Esophagus squamous epithelium (tissue), 5 donors: Measurements from ENCODE around the gene KLC1. TPM values are rescaled to one million over a fixed set of nuclear protein-coding genes. Genes with fewer than 3 reads are reported as not detected.

Experiments used
- DNase-seq: peaks from one replicate; lab custom pipeline; 2025; lab: John Stamatoyannopoulos, UW
- H3K27ac ChIP-seq, 4 donors: fragments of 200-600 bp; sonication (generic); one replicate each; pipeline ENCODE4 v1.5.1; 2016 to 2019; ENCODE audit warnings: mild to moderate bottlenecking in 1 of 4
- H3K27me3 ChIP-seq, 4 donors: fragments of 200-600 bp; sonication (generic); 1 replicate in 3 of 4; 2 replicates in 1 of 4; pipeline versions ENCODE4 v1.5.1 to v1.6.0; 2017 to 2021; ENCODE audit warnings: antibody characterized with exemption in 1 of 4
- H3K36me3 ChIP-seq, 3 donors: fragments of 200-600 bp; sonication (generic); one replicate each; pipeline ENCODE4 v1.5.1; 2016 to 2019
- H3K4me1 ChIP-seq, 3 donors: fragments of 200-600 bp; sonication (generic); one replicate each; pipeline ENCODE4 v1.5.1; 2017 to 2019
- H3K4me3 ChIP-seq, 4 donors: fragments of 200-600 bp; sonication (generic); 1 replicate in 3 of 4; 2 replicates in 1 of 4; pipeline ENCODE4 v1.5.1; 2016 to 2019; ENCODE audit warnings: mild to moderate bottlenecking in 2 of 4, moderate library complexity in 1 of 4
- H3K9me3 ChIP-seq, 3 donors: fragments of 200-600 bp; sonication (generic); one replicate each; pipeline ENCODE4 v1.5.1; 2016 to 2019
- CTCF ChIP-seq, 6 experiments: fragments of 450-650 bp in 4 of 6; fragments of 200-600 bp in 2 of 6; sonication (generic) in 2 of 6; IDR thresholded peaks; one replicate each; pipeline ENCODE4 v1.5.1; 2016 to 2019; ENCODE audit warnings: antibody characterized with exemption in 6 of 6, mild to moderate bottlenecking in 4 of 6, moderate library complexity in 4 of 6
- POLR2A ChIP-seq, 4 donors: fragments of 450-650 bp; IDR thresholded peaks; one replicate each; pipeline ENCODE4 v1.6.1; 2017; ENCODE audit warnings: antibody characterized with exemption in 4 of 4, mild to moderate bottlenecking in 4 of 4, moderate library complexity in 3 of 4
- WGBS, 2 donors: methylation state at CpG; one replicate each; pipeline ENCODE4 v1.1.5; 2018; 5-methylcytosine and 5-hydroxymethylcytosine counted together
- intact Hi-C: fragments of 100-400 bp; cut with DNase I; formaldehyde crosslinking; loops from one replicate; pipeline ENCODE4 v1.15.0; 2022
- total RNA-seq, 4 donors: library from RNA; depleted of rRNA; stranded (reverse); fragments of >200 nt; gene quantifications; one replicate each; pipeline ENCODE4 v1.1.0, GENCODE V29; 2016
- donor health status: DM: yes; HTN: yes; CAD: no.

The KLC1 gene
- total RNA-seq, 4 donors from 2014 or later = 101 to 285 (median 194) TPM

DNA sequence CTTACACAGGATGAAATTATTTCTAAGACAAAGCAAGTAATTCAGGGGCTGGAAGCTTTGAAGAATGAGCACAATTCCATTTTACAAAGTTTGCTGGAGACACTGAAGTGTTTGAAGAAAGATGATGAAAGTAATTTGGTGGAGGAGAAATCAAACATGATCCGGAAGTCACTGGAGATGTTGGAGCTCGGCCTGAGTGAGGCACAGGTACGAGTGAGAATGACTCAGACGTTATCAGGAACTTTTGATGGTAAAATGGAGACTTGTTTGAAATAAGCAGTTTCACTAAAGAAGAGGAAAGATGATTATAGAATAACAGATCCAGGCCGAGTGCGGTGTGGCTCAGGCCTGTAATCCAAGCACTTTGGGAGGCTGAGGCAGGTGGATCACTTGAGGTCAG lies 25.6 kb downstream of the KLC1 start:
- TF ChIP-seq POLR2A (IDR thresholded peaks at IDR 0.05) = no peak
- TF ChIP-seq CTCF (IDR thresholded peaks at IDR 0.05) = no peak
- Histone ChIP-seq H3K9me3 (no peaks in the 10 kb centered on the region), H3K27ac (no peak overlapping the region), H3K36me3 (peaks cover 14 to 71% (median 31%) of the 10 kb centered on the region in 3 donors), H3K27me3 (no peaks in the 10 kb centered on the region), H3K4me3 (no peak overlapping the region), H3K4me1 (peaks cover 0 to 62% (median 27%) of the 10 kb centered on the region in 3 donors)
- 72 to 77% methylated on average over 6 of the region's 6 CpGs for WGBS, 2 donors
- intact Hi-C loops = no loop called here
- DNase-seq = no peak

DNA sequence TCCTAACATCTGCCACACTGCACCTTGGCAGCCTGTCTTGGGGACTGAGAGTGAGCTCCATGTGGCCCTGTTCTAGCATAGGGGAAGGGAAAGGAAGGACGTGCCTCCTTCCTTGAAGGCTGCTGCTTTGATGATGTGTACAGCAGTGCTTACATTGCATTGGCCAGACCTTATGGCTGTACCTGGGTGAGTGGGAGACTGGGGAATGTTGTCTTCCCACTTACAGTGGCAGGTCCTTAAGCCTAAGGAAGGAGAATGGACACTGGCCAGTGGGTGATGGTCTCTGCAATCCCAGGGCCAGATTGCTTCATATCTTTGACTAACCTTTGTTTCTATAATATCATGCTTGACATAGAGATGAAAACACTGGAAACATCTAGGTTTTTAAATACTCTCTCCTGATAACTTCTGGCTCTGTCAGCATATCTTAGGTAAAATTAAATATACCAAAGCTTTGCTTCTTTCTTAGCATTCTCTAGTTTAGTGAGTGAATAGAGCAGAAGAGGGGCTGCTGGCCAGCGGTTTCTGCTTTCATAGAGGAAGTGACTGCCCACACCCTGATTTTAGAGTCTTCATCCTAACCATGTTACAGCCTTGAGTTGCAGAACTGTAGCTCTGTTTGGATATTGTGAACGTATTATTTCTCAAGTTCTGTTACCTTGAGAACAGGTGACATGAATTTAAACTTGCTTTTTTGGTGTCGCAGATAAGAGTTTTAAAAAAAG lies 27.2 kb downstream of the KLC1 start:
- no peak for DNase-seq
- peaks cover 0 to 51% (median 22%) of the 10 kb centered on the region in 3 donors for H3K4me1 ChIP-seq
- no peak overlapping the region for H3K27ac ChIP-seq
- peaks cover 14 to 87% (median 45%) of the 10 kb centered on the region in 3 donors for H3K36me3 ChIP-seq
- no peaks in the 10 kb centered on the region for H3K27me3 ChIP-seq
- WGBS, 2 donors = 67 to 78% methylated on average over 4 of the region's 4 CpGs
- no peak overlapping the region for H3K4me3 ChIP-seq
- no peak for TF ChIP-seq CTCF (IDR thresholded peaks at IDR 0.05)
- TF ChIP-seq POLR2A (IDR thresholded peaks at IDR 0.05) = no peak
- H3K9me3 ChIP-seq = no peaks in the 10 kb centered on the region
- intact Hi-C loops = no loop called here

DNA sequence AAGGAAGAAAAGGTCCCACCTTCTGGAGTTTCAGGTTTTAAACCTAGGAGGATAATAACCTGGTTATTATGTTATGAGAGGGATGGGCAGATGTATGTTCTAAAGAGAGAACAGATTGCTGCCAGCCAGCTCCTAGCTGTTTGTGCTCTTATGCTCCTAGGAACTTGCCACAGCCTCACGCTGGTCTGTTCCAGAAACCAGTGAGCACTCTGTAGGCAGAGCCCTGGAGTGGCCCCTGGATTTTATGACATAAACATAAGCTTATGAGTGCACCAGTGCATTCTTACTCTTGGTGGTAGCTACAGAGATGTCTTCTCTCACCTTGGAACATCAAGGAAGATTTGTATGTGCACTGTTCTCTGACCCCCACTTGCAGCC lies 27.7 kb downstream of the KLC1 start:
- Histone ChIP-seq H3K4me1 (peaks cover 0 to 46% (median 16%) of the 10 kb centered on the region in 3 donors), H3K36me3 (peaks cover 14 to 93% (median 50%) of the 10 kb centered on the region in 3 donors), H3K27ac (no peak overlapping the region), H3K4me3 (no peak overlapping the region), H3K9me3 (no peaks in the 10 kb centered on the region), H3K27me3 (no peaks in the 10 kb centered on the region)
- intact Hi-C loops = no loop called here
- 63 to 83% methylated on average over 1 of the region's 1 CpG for WGBS, 2 donors
- TF ChIP-seq CTCF (IDR thresholded peaks at IDR 0.05) (no peak), POLR2A (IDR thresholded peaks at IDR 0.05) (no peak)
- DNase-seq = no peak

GRCh38 chr14:103657471-103657870 lies 28.5 kb downstream of the KLC1 start:
- TF ChIP-seq POLR2A (IDR thresholded peaks at IDR 0.05) = no peak
- no peak for TF ChIP-seq CTCF (IDR thresholded peaks at IDR 0.05)
- H3K27me3 ChIP-seq = no peaks in the 10 kb centered on the region
- peaks cover 22 to 98% (median 57%) of the 10 kb centered on the region in 3 donors for H3K36me3 ChIP-seq
- no peak overlapping the region for H3K27ac ChIP-seq
- intact Hi-C loops = no loop called here
- DNase-seq = no peak
- peaks cover 0 to 38% (median 13%) of the 10 kb centered on the region in 3 donors for H3K4me1 ChIP-seq
- no peaks in the 10 kb centered on the region for H3K9me3 ChIP-seq
- 67 to 82% methylated on average over 13 of the region's 13 CpGs for WGBS, 2 donors
- no peak overlapping the region for H3K4me3 ChIP-seq

- WGBS, 2 donors = 74 to 95% methylated on average over 5 to 7 of the region's 7 CpGs
- intact Hi-C loops = no loop called here
- H3K27me3 ChIP-seq = no peaks in the 10 kb centered on the region
- H3K36me3 ChIP-seq = peaks cover 25 to 100% (median 66%) of the 10 kb centered on the region in 3 donors
- H3K4me1 ChIP-seq = peaks cover 0 to 36% (median 0%) of the 10 kb centered on the region in 3 donors
- no peak for DNase-seq
- H3K27ac ChIP-seq = no peak overlapping the region
- H3K4me3 ChIP-seq = no peak overlapping the region
- no peaks in the 10 kb centered on the region for H3K9me3 ChIP-seq
- TF ChIP-seq POLR2A (IDR thresholded peaks at IDR 0.05) (no peak), CTCF (IDR thresholded peaks at IDR 0.05) (no peak)
Observed at GRCh38 chr14:103659631-103660030, 30.6 kb downstream of the KLC1 start.
